GM23248 (cell line): Measurements from ENCODE around the gene JPT2. TPM values are rescaled to one million over a fixed set of nuclear protein-coding genes. Genes with fewer than 3 reads are reported as not detected.

Experiments
- DNase-seq: peaks from one replicate; pipeline ENCODE4 v3.0.0-alpha.2; 2015
- H2AFZ ChIP-seq: fragments of 200-600 bp; sonication (generic); 2 replicates; pipeline ENCODE4 v1.6.1; 2016; ENCODE audit warnings: antibody characterized with exemption
- H3F3A ChIP-seq: fragments of 200-600 bp; sonication (generic); 2 replicates; pipeline ENCODE4 v1.6.1; 2016; ENCODE audit warnings: mild to moderate bottlenecking, antibody characterized with exemption, mixed run types; ENCODE audit not compliant: insufficient read depth
- H3K27ac ChIP-seq: fragments of 200-600 bp; sonication (generic); 2 replicates; pipeline ENCODE4 v1.5.1; 2016; ENCODE audit warnings: mild to moderate bottlenecking
- H3K27me3 ChIP-seq: fragments of 200-600 bp; sonication (generic); replicated peaks from 2 replicates; pipeline ENCODE4 v1.6.1; 2016; ENCODE audit warnings: mild to moderate bottlenecking; ENCODE audit not compliant: insufficient read depth
- H3K36me3 ChIP-seq: fragments of 200-600 bp; sonication (generic); 2 replicates; pipeline ENCODE4 v1.6.1; 2016; ENCODE audit warnings: low read depth, mild to moderate bottlenecking
- H3K4me1 ChIP-seq: fragments of 200-600 bp; sonication (generic); 2 replicates; pipeline ENCODE4 v1.6.1; 2016; ENCODE audit warnings: mild to moderate bottlenecking; ENCODE audit not compliant: insufficient read depth
- H3K4me2 ChIP-seq: fragments of 200-600 bp; sonication (generic); one replicate; pipeline ENCODE4 v1.6.1; 2016; ENCODE audit warnings: mild to moderate bottlenecking; ENCODE audit not compliant: unreplicated experiment
- H3K4me3 ChIP-seq: fragments of 200-600 bp; sonication (generic); 2 replicates; pipeline ENCODE4 v1.5.1; 2016; ENCODE audit warnings: mild to moderate bottlenecking
- H3K79me2 ChIP-seq: fragments of 200-600 bp; sonication (generic); 2 replicates; pipeline ENCODE4 v1.6.1; 2016; ENCODE audit warnings: mild to moderate bottlenecking; ENCODE audit not compliant: insufficient read depth
- H3K9ac ChIP-seq: fragments of 200-600 bp; sonication (generic); 2 replicates; pipeline ENCODE4 v1.6.1; 2016; ENCODE audit warnings: mild to moderate bottlenecking
- H3K9me2 ChIP-seq: fragments of 200-600 bp; sonication (generic); 2 replicates; pipeline ENCODE4 v1.6.1; 2016; ENCODE audit warnings: mixed run types, mild to moderate bottlenecking, moderate library complexity; ENCODE audit not compliant: insufficient read depth
- H3K9me3 ChIP-seq: fragments of 200-600 bp; sonication (generic); one replicate; pipeline ENCODE4 v1.6.1; 2017; ENCODE audit warnings: low read depth
- H4K20me1 ChIP-seq: fragments of 200-600 bp; sonication (generic); 2 replicates; pipeline ENCODE4 v1.6.0; 2016; ENCODE audit not compliant: insufficient read depth
- EZH2 ChIP-seq: fragments of 200-600 bp; sonication (generic); IDR thresholded peaks from 2 replicates; pipeline ENCODE4 v1.6.1; 2018; ENCODE audit warnings: antibody characterized with exemption, mild to moderate bottlenecking; ENCODE audit not compliant: insufficient read depth, poor library complexity, severe bottlenecking
- EZH2phosphoT487 ChIP-seq: fragments of 200-600 bp; sonication (generic); IDR thresholded peaks from 2 replicates; pipeline ENCODE4 v1.6.1; 2018; ENCODE audit warnings: antibody characterized with exemption, moderate library complexity, mild to moderate bottlenecking, low read depth; ENCODE audit not compliant: insufficient read depth
- WGBS, 2 experiments: methylation state at CpG; one replicate each; pipeline ENCODE4 v1.1.6; 2015 to 2017; ENCODE audit warnings: low lambda C conversion rate in 2 of 2, low coverage in 1 of 2; ENCODE audit errors: missing lambda C conversion rate in 2 of 2; 5-methylcytosine and 5-hydroxymethylcytosine counted together
- in situ Hi-C: fragments of 300-500 bp; cut with MboI; formaldehyde crosslinking; loops from 2 replicates; pipeline ENCODE4 v1.15.0; 2020
- polyA plus RNA-seq: library from polyadenylated mRNA; unstranded; fragments of >200 nt; fragmentation: Nextera tagmentation; extraction: Ambion mirVana; gene quantifications from 2 replicates; pipeline ENCODE4 v1.2.1, GENCODE V29; 2016
- total RNA-seq: library from RNA; depleted of rRNA; stranded (reverse); fragments of >200 nt; shearing (Covaris generic); gene quantifications from 2 replicates; pipeline ENCODE4 v1.2.3, GENCODE V29; 2014

JPT2 gene
- total and polyA plus RNA-seq, 2 experiments from 2014 or later = 8.0 to 51.8 TPM

DNA sequence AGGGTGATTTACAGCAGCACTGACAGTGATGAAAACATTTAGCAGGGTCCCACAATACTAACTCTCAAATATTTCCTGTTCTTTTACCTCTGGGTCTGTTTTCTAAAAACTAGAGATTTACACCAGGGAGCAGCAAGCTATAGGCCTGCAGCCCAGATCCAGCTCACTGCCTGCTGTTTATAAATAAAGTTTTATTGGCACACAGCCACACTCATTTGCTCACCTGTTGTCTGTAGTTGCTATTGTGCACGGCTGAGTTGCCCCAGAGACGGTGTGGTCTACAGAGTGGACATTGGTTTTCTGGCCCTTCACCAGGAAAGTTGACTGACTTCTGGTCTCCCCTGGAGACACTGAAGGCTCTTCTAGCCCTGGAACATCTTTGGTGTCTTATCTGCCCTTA, 16.3 kb upstream of the JPT2 start:
- peaks cover 26% of the 10 kb centered on the region for H3K36me3 ChIP-seq
- WGBS, 2 experiments = 75 to 86% methylated on average over 2 of the region's 2 CpGs
- no peak overlapping the region for H2AFZ ChIP-seq
- H3K9me2 ChIP-seq = no peaks in the 10 kb centered on the region
- TF ChIP-seq EZH2phosphoT487 (no peak), EZH2 (no peak)
- in situ Hi-C loops = no loop called here
- no peaks in the 10 kb centered on the region for H3F3A ChIP-seq
- H3K27me3 ChIP-seq = no peaks in the 10 kb centered on the region
- H3K9ac ChIP-seq = no peak overlapping the region
- no peak overlapping the region for H3K4me3 ChIP-seq
- no peak for DNase-seq
- no peak overlapping the region for H3K27ac ChIP-seq
- H3K9me3 ChIP-seq = no peaks in the 10 kb centered on the region
- no peaks in the 10 kb centered on the region for H4K20me1 ChIP-seq
- H3K4me2 ChIP-seq = no peak overlapping the region
- H3K4me1 ChIP-seq = no peaks in the 10 kb centered on the region
- H3K79me2 ChIP-seq = no peaks in the 10 kb centered on the region

DNA sequence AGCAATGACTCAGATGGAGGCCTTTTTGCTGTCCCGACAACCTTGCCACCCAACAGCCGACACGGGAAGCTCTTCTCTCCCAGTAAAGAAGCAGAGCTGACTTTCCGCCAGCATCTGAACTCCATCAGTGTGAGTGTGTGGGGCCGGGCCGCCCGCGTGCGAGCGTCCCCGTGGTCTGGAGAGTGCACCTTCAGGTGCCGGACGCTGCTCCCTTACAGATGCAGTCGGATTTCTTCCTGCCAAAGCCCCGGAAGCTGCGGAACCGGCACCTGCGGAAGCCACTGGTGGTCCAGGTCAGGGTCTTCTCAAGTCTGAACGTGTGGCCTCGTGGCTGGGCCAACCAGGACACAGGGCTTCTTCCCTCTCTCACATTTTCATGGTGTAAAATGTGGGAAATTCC, 15.5 kb upstream of the JPT2 start:
- TF ChIP-seq EZH2 (no peak), EZH2phosphoT487 (no peak)
- WGBS, 2 experiments = 83 to 86% methylated on average over 20 of the region's 20 CpGs

DNA sequence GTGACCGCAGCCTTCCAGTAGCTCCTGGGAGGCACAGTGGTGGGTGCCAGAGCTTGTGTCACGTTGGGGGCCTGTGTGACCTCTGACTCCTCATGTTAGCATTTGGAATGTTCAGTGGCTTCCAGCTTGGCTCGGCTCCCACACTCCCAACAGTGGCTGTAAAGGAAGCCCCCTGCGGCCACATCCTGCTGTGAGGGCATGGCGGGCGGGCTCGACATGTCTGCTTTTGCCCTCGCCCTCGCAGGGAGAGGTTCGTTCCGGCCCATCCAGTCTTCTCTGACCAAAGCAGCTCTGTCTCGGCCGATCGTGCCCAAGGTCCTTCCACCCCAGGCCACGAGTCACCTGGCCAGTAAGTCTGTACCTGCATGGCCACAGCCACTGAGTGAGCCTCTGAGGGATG, 12.2 kb upstream of the JPT2 start:
- in situ Hi-C loops = no loop called here
- TF ChIP-seq EZH2phosphoT487 (no peak), EZH2 (no peak)
- H3K27ac ChIP-seq = no peak overlapping the region

More for the DNA sequence above, 15.5 kb upstream of the JPT2 start:
- Histone ChIP-seq H3K9ac (no peak overlapping the region), H3K27me3 (no peaks in the 10 kb centered on the region), H3K9me3 (no peaks in the 10 kb centered on the region), H2AFZ (no peak overlapping the region), H4K20me1 (no peaks in the 10 kb centered on the region), H3K79me2 (no peaks in the 10 kb centered on the region), H3K4me2 (no peak overlapping the region), H3K4me3 (no peak overlapping the region), H3K9me2 (no peaks in the 10 kb centered on the region), H3K36me3 (peaks cover 26% of the 10 kb centered on the region), H3K27ac (no peak overlapping the region), H3K4me1 (no peaks in the 10 kb centered on the region), H3F3A (no peaks in the 10 kb centered on the region)
- no peak for DNase-seq
- in situ Hi-C loops = no loop called here

DNA sequence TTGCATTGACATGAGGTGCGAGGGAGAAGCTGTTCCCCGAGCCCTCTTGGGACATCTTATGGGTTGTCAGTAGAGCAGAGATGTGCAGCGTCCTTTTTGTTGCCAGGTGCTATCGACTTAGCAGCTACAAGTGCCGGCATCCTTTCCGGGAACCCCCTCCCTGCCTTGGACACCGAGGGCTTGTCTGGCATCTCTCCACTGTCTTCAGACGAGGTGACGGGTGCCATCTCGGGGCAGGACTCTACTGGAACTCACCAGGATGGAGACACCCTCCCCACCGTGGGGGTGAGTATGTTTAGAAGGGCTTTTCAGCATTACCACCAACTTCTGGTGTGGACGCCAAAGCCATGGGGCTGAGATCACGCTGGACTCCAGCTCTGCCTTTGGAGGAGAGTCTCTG, 11.8 kb upstream of the JPT2 start:
- Histone ChIP-seq H3K27me3 (no peaks in the 10 kb centered on the region), H4K20me1 (no peaks in the 10 kb centered on the region), H3K27ac (no peak overlapping the region), H3K4me2 (no peak overlapping the region), H3K9me2 (no peaks in the 10 kb centered on the region), H3K36me3 (peaks cover 24% of the 10 kb centered on the region), H3K4me1 (no peaks in the 10 kb centered on the region), H3F3A (no peaks in the 10 kb centered on the region), H3K4me3 (no peak overlapping the region), H3K79me2 (no peaks in the 10 kb centered on the region), H2AFZ (no peak overlapping the region), H3K9me3 (no peaks in the 10 kb centered on the region), H3K9ac (no peak overlapping the region)
- no peak for DNase-seq
- TF ChIP-seq EZH2 (no peak), EZH2phosphoT487 (no peak)
- in situ Hi-C loops = no loop called here
- WGBS, 2 experiments = 91 to 94% methylated on average over 13 of the region's 13 CpGs

More for the DNA sequence above, 12.2 kb upstream of the JPT2 start:
- no peak overlapping the region for H3K4me2 ChIP-seq
- no peaks in the 10 kb centered on the region for H3K4me1 ChIP-seq
- no peak for DNase-seq
- WGBS, 2 experiments = 90 to 94% methylated on average over 15 of the region's 15 CpGs
- no peak overlapping the region for H3K4me3 ChIP-seq
- H3K79me2 ChIP-seq = no peaks in the 10 kb centered on the region
- H3K36me3 ChIP-seq = peaks cover 21% of the 10 kb centered on the region
- no peaks in the 10 kb centered on the region for H3K9me3 ChIP-seq
- H3K27me3 ChIP-seq = no peaks in the 10 kb centered on the region
- no peak overlapping the region for H2AFZ ChIP-seq
- H4K20me1 ChIP-seq = no peaks in the 10 kb centered on the region
- H3K9me2 ChIP-seq = no peaks in the 10 kb centered on the region
- no peaks in the 10 kb centered on the region for H3F3A ChIP-seq
- no peak overlapping the region for H3K9ac ChIP-seq

DNA sequence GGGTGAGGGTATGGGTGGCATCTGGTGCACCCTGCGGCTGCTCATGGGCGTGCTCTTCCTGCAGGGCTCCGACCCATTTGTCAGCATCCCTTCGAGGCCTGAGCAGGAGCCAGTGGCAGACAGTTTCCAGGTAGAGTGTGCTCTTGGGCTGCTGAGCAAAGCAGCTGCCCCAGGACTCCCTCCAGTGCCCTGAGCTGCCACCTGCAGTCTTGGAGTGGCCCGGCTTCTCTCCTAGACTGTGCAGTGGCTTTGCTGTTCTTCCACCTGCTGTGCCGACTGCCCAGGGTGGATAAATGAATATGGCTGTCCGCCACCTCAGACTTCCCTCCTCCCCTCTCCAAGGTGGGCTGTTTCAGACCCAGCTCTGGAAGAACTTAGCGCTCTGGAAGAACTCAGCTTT, 10.8 kb upstream of the JPT2 start:
- no peak for DNase-seq
- H3K9me3 ChIP-seq = no peaks in the 10 kb centered on the region
- in situ Hi-C loops = no loop called here
- no peak overlapping the region for H3K9ac ChIP-seq
- H3K36me3 ChIP-seq = peaks cover 26% of the 10 kb centered on the region
- 97 to 99% methylated on average over 8 of the region's 8 CpGs for WGBS, 2 experiments
- no peaks in the 10 kb centered on the region for H3K9me2 ChIP-seq
- TF ChIP-seq EZH2phosphoT487 (no peak), EZH2 (no peak)
- no peaks in the 10 kb centered on the region for H3F3A ChIP-seq
- no peak overlapping the region for H3K27ac ChIP-seq
- no peaks in the 10 kb centered on the region for H3K4me1 ChIP-seq
- no peak overlapping the region for H3K4me2 ChIP-seq
- no peaks in the 10 kb centered on the region for H3K79me2 ChIP-seq
- H2AFZ ChIP-seq = no peak overlapping the region
- H4K20me1 ChIP-seq = no peaks in the 10 kb centered on the region
- H3K27me3 ChIP-seq = no peaks in the 10 kb centered on the region
- no peak overlapping the region for H3K4me3 ChIP-seq
